ENCODE results near the gene ENTREP3.

ENTREP3 gene

GRCh38 chr1:155197901-155198546 lies 57.3 kb downstream of the ENTREP3 start:
- DNase-seq = no peak
